Uterus (tissue), 4 donors: Measurements from ENCODE around the gene CDHR1. TPM values are rescaled to one million over a fixed set of nuclear protein-coding genes. Genes with fewer than 3 reads are reported as not detected.

ENCODE experiments used
- DNase-seq, 2 donors: peaks; one replicate each; pipeline ENCODE4 v3.0.0-alpha.2; 2019 to 2020
- H3K27ac ChIP-seq, 2 donors: fragments of 200-600 bp; sonication (generic); 1 replicate in 1 of 2; 2 replicates in 1 of 2; pipeline ENCODE4 v1.5.1; 2016 to 2018
- H3K27me3 ChIP-seq, 2 donors: fragments of 200-600 bp; sonication (generic); one replicate each; pipeline ENCODE4 v1.5.1; 2018 to 2019; ENCODE audit warnings: control low read depth in 1 of 2
- H3K36me3 ChIP-seq, 2 donors: fragments of 200-600 bp; sonication (generic); one replicate each; pipeline ENCODE4 v1.5.1; 2019; ENCODE audit warnings: control low read depth in 1 of 2
- H3K4me1 ChIP-seq, 2 donors: fragments of 200-600 bp; sonication (generic); one replicate each; pipeline ENCODE4 v1.5.1; 2018 to 2019; ENCODE audit warnings: control low read depth in 1 of 2
- H3K4me3 ChIP-seq, 2 donors: fragments of 200-600 bp; sonication (generic); 1 replicate in 1 of 2; 2 replicates in 1 of 2; pipeline ENCODE4 v1.5.1; 2018 to 2019; ENCODE audit warnings: mild to moderate bottlenecking in 1 of 2
- H3K9me3 ChIP-seq, 2 donors: fragments of 200-600 bp; sonication (generic); one replicate each; pipeline ENCODE4 v1.5.1; 2019; ENCODE audit warnings: control low read depth in 1 of 2
- POLR2A ChIP-seq, 2 donors: fragments of 450-650 bp; IDR thresholded peaks; one replicate each; pipeline ENCODE4 v1.6.1; 2016; ENCODE audit warnings: antibody characterized with exemption in 2 of 2, mild to moderate bottlenecking in 1 of 2, moderate library complexity in 1 of 2
- intact Hi-C: fragments of 100-400 bp; cut with DNase I; formaldehyde crosslinking; loops from one replicate; pipeline ENCODE4 v1.15.1; 2023; ENCODE audit warnings: low total_unique reads
- total RNA-seq, 4 donors: library from RNA; depleted of rRNA in 3 of 4; stranded (reverse); fragments of >200 nt in 3 of 4; gene quantifications; one replicate each; pipeline versions ENCODE4 v1.1.0 to v1.2.4, GENCODE V29; 2014 to 2023
- TF ChIP-seq, protein P1 (sequence below), 4 experiments: fragments of 200-600 bp in 2 of 4; fragments of 450-650 bp in 2 of 4; sonication (generic) in 2 of 4; IDR thresholded peaks; one replicate each; pipeline ENCODE4 v1.5.1; 2016 to 2019; ENCODE audit warnings: antibody characterized with exemption in 4 of 4, mild to moderate bottlenecking in 2 of 4, moderate library complexity in 1 of 4
- donor health status: DM: yes; HTN: yes; CAD: no.

Gene CDHR1
- total RNA-seq, 4 donors from 2014 or later: under 0.01 to 1.5 (median 1.0) TPM; not detected in 1

DNA sequence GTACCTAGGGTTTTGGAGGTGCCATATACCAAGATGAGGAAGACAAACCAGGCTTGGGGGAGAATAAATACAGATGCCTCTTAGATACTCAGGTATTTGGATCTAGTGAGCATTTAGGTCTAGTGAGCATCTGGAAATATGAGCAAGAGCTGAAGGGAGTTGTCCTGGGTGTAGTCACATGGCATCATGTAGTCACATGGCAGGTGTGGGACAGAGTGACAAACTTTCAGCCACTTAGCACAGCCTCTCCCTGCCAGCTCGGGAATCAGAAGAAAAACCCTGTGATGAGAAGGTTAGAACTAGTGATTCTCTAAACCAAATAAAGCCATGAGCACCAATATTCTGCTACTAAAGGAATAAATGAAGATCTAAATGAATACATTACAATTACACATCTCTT, 74.8 kb downstream of the CDHR1 start:
- Histone ChIP-seq H3K4me3 (no peak overlapping the region), H3K27me3 (no peaks in the 10 kb centered on the region), H3K4me1 (no peaks in the 10 kb centered on the region), H3K27ac (no peak overlapping the region), H3K36me3 (no peaks in the 10 kb centered on the region), H3K9me3 (no peaks in the 10 kb centered on the region)
- TF ChIP-seq POLR2A (IDR thresholded peaks at IDR 0.05): no peak
- TF ChIP-seq, protein P1, sequence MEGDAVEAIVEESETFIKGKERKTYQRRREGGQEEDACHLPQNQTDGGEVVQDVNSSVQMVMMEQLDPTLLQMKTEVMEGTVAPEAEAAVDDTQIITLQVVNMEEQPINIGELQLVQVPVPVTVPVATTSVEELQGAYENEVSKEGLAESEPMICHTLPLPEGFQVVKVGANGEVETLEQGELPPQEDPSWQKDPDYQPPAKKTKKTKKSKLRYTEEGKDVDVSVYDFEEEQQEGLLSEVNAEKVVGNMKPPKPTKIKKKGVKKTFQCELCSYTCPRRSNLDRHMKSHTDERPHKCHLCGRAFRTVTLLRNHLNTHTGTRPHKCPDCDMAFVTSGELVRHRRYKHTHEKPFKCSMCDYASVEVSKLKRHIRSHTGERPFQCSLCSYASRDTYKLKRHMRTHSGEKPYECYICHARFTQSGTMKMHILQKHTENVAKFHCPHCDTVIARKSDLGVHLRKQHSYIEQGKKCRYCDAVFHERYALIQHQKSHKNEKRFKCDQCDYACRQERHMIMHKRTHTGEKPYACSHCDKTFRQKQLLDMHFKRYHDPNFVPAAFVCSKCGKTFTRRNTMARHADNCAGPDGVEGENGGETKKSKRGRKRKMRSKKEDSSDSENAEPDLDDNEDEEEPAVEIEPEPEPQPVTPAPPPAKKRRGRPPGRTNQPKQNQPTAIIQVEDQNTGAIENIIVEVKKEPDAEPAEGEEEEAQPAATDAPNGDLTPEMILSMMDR (IDR thresholded peaks at IDR 0.05): no peak
- intact Hi-C loops: no loop called here
- DNase-seq: no peak

Other genes starting within 250 kb of the CDHR1 start
- gene GHITM, start 55.0 kb upstream of the CDHR1 start, total RNA-seq: 100 to 1,000 TPM in 2 of 4 donors, 10 to 100 TPM in 2; 83.6 to 141 (median 113) TPM
- not detected for gene GPR15LG, start 20.7 kb upstream of the CDHR1 start, total RNA-seq
- gene LRIT2, start 31.0 kb downstream of the CDHR1 start, total RNA-seq: not detected
- not detected for gene LRIT1, start 47.0 kb downstream of the CDHR1 start, total RNA-seq
- not detected for gene RGR, start 50.5 kb downstream of the CDHR1 start, total RNA-seq
- 100 to 1,000 TPM in 1 of 4 donors, 10 to 100 TPM in 3; 40.5 to 112 (median 54.0) TPM for gene CCSER2, start 134.1 kb downstream of the CDHR1 start, total RNA-seq